Hepatocyte (in vitro differentiated cells): ENCODE measurements around the gene NPEPL1. TPM values are rescaled to one million over a fixed set of nuclear protein-coding genes. Genes with fewer than 3 reads are reported as not detected.
"Not testable (repeated sequence)": the region's sequence is repeated elsewhere in the genome, so short reads cannot be mapped to it uniquely, and the experiment has no call there.

ENCODE experiments used
- DNase-seq: peaks from one replicate; pipeline ENCODE4 v3.0.0-alpha.2; 2016; ENCODE audit warnings: low spot score
- H2AFZ ChIP-seq: fragments of 200-600 bp; sonication (generic); 2 replicates; pipeline ENCODE4 v1.6.0; 2016; ENCODE audit warnings: antibody characterized with exemption, mild to moderate bottlenecking
- H3K27ac ChIP-seq: fragments of 200-600 bp; sonication (generic); 2 replicates; pipeline ENCODE4 v1.5.1; 2016; ENCODE audit warnings: mild to moderate bottlenecking
- H3K27me3 ChIP-seq: fragments of 200-600 bp; sonication (generic); 2 replicates; pipeline ENCODE4 v1.6.1; 2016
- H3K36me3 ChIP-seq: fragments of 200-600 bp; sonication (generic); replicated peaks from 2 replicates; pipeline ENCODE4 v1.5.1; 2016; ENCODE audit warnings: low read depth; ENCODE audit not compliant: insufficient read depth
- H3K4me1 ChIP-seq: fragments of 200-600 bp; sonication (generic); 2 replicates; pipeline ENCODE4 v1.5.1; 2016; ENCODE audit warnings: mild to moderate bottlenecking, moderate library complexity; ENCODE audit not compliant: insufficient read depth
- H3K4me2 ChIP-seq: fragments of 200-600 bp; sonication (generic); 2 replicates; pipeline ENCODE4 v1.6.0; 2016
- H3K4me3 ChIP-seq: fragments of 200-600 bp; sonication (generic); 2 replicates; pipeline ENCODE4 v1.5.1; 2016; ENCODE audit warnings: mild to moderate bottlenecking
- H3K79me2 ChIP-seq: fragments of 200-600 bp; sonication (generic); 2 replicates; pipeline ENCODE4 v1.6.0; 2017; ENCODE audit warnings: mild to moderate bottlenecking
- H3K9me2 ChIP-seq: fragments of 200-600 bp; sonication (generic); replicated peaks from 2 replicates; pipeline ENCODE4 v1.6.0; 2017; ENCODE audit warnings: mild to moderate bottlenecking; ENCODE audit not compliant: insufficient read depth
- H3K9me3 ChIP-seq: fragments of 200-600 bp; sonication (generic); 2 replicates; pipeline ENCODE4 v1.5.1; 2016; ENCODE audit warnings: low read depth, mild to moderate bottlenecking
- H4K20me1 ChIP-seq: fragments of 200-600 bp; sonication (generic); 2 replicates; pipeline ENCODE4 v1.6.0; 2016; ENCODE audit warnings: mild to moderate bottlenecking; ENCODE audit not compliant: insufficient read depth, poor library complexity, severe bottlenecking
- CTCF ChIP-seq: fragments of 200-600 bp; sonication (generic); IDR thresholded peaks from 2 replicates; pipeline ENCODE4 v1.5.1; 2016; ENCODE audit warnings: antibody characterized with exemption, mild to moderate bottlenecking; ENCODE audit not compliant: poor library complexity
- EZH2 ChIP-seq: fragments of 200-600 bp; sonication (generic); IDR thresholded peaks from 2 replicates; pipeline ENCODE4 v1.6.1; 2016; ENCODE audit warnings: antibody characterized with exemption, mild to moderate bottlenecking, borderline replicate concordance
- EZH2phosphoT487 ChIP-seq: fragments of 200-600 bp; sonication (generic); IDR thresholded peaks from one replicate; pipeline ENCODE4 v1.6.1; 2018; ENCODE audit warnings: antibody characterized with exemption, mild to moderate bottlenecking, low read depth, moderate library complexity; ENCODE audit not compliant: unreplicated experiment, severe bottlenecking
- WGBS: methylation state at CpG from one replicate; pipeline ENCODE4 v1.1.6; 2016; ENCODE audit warnings: low lambda C conversion rate; ENCODE audit errors: missing lambda C conversion rate; 5-methylcytosine and 5-hydroxymethylcytosine counted together
- polyA plus RNA-seq: library from polyadenylated mRNA; unstranded; fragments of >200 nt; fragmentation: Nextera tagmentation; extraction: Ambion mirVana; gene quantifications from 2 replicates; pipeline ENCODE4 v1.2.1, GENCODE V29; 2016
- total RNA-seq: library from RNA; depleted of rRNA; stranded (reverse); fragments of >200 nt; gene quantifications from 2 replicates; pipeline ENCODE4 v1.2.3, GENCODE V29; 2014

NPEPL1 gene
- total and polyA plus RNA-seq, 2 experiments from 2014 or later: 15.2 to 42.3 TPM

- Histone ChIP-seq H3K36me3 (no peaks in the 10 kb centered on the region), H4K20me1 (no peaks in the 10 kb centered on the region), H3K9me3 (no peaks in the 10 kb centered on the region), H3K4me3 (no peak overlapping the region), H3K4me1 (no peaks in the 10 kb centered on the region), H3K79me2 (no peaks in the 10 kb centered on the region), H3K27me3 (peaks cover 2% of the 10 kb centered on the region), H3K27ac (no peak overlapping the region), H2AFZ (no peak overlapping the region), H3K9me2 (no peaks in the 10 kb centered on the region), H3K4me2 (no peak overlapping the region)
- no peak for TF ChIP-seq CTCF
- TF ChIP-seq EZH2phosphoT487: no peak
- no peak for TF ChIP-seq EZH2
- no peak for DNase-seq
- WGBS: 79% methylated on average over 22 of the region's 22 CpGs
Observed at GRCh38 chr20:58721951-58722778, 29.6 kb downstream of the NPEPL1 start.

GRCh38 chr20:58722877-58723627 lies 30.5 kb downstream of the NPEPL1 start:
- H3K9me2 ChIP-seq: no peaks in the 10 kb centered on the region
- no peak overlapping the region for H3K4me3 ChIP-seq
- H3K4me2 ChIP-seq: no peak overlapping the region
- no peaks in the 10 kb centered on the region for H3K4me1 ChIP-seq
- H3K36me3 ChIP-seq: no peaks in the 10 kb centered on the region
- H2AFZ ChIP-seq: no peak overlapping the region
- no peaks in the 10 kb centered on the region for H4K20me1 ChIP-seq
- no peak overlapping the region for H3K27ac ChIP-seq
- WGBS: 83% methylated on average over 6 of the region's 9 CpGs
- DNase-seq: no peak
- TF ChIP-seq CTCF: no peak
- TF ChIP-seq EZH2: no peak
- no peaks in the 10 kb centered on the region for H3K9me3 ChIP-seq
- H3K79me2 ChIP-seq: no peaks in the 10 kb centered on the region
- peaks cover 2% of the 10 kb centered on the region for H3K27me3 ChIP-seq

- Histone ChIP-seq H3K79me2 (no peaks in the 10 kb centered on the region), H3K9me3 (no peaks in the 10 kb centered on the region), H3K9me2 (no peaks in the 10 kb centered on the region), H3K36me3 (no peaks in the 10 kb centered on the region), H3K27me3 (peaks cover 2% of the 10 kb centered on the region), H3K4me2 (no peak overlapping the region), H3K4me3 (no peak overlapping the region), H3K27ac (no peak overlapping the region), H4K20me1 (no peaks in the 10 kb centered on the region), H3K4me1 (no peaks in the 10 kb centered on the region), H2AFZ (no peak overlapping the region)
- TF ChIP-seq EZH2phosphoT487: no peak
- no peak for TF ChIP-seq EZH2
- TF ChIP-seq CTCF: no peak
- DNase-seq: no peak
- WGBS: 89% methylated on average over 3 of the region's 3 CpGs
Observed at GRCh38 chr20:58723628-58723984, 31.0 kb downstream of the NPEPL1 start.

- H3K27me3 ChIP-seq, H3K4me2 ChIP-seq, H3K4me1 ChIP-seq, H4K20me1 ChIP-seq, H3K27ac ChIP-seq, H3K9me2 ChIP-seq, H2AFZ ChIP-seq, H3K79me2 ChIP-seq, H3K36me3 ChIP-seq, DNase-seq, H3K9me3 ChIP-seq, H3K4me3 ChIP-seq: not testable (repeated sequence)
- WGBS: 70% methylated on average over 2 of the region's 2 CpGs
Observed at GRCh38 chr20:58726156-58726555, 33.6 kb downstream of the NPEPL1 start.
